GM23248 (cell line): Measurements from ENCODE around the gene CLIC5. TPM values are rescaled to one million over a fixed set of nuclear protein-coding genes. Genes with fewer than 3 reads are reported as not detected.

ENCODE experiments used
- DNase-seq: peaks from one replicate; pipeline ENCODE4 v3.0.0-alpha.2; 2015
- H2AFZ ChIP-seq: fragments of 200-600 bp; sonication (generic); 2 replicates; pipeline ENCODE4 v1.6.1; 2016; ENCODE audit warnings: antibody characterized with exemption
- H3F3A ChIP-seq: fragments of 200-600 bp; sonication (generic); 2 replicates; pipeline ENCODE4 v1.6.1; 2016; ENCODE audit warnings: mild to moderate bottlenecking, antibody characterized with exemption, mixed run types; ENCODE audit not compliant: insufficient read depth
- H3K27ac ChIP-seq: fragments of 200-600 bp; sonication (generic); 2 replicates; pipeline ENCODE4 v1.5.1; 2016; ENCODE audit warnings: mild to moderate bottlenecking
- H3K27me3 ChIP-seq: fragments of 200-600 bp; sonication (generic); replicated peaks from 2 replicates; pipeline ENCODE4 v1.6.1; 2016; ENCODE audit warnings: mild to moderate bottlenecking; ENCODE audit not compliant: insufficient read depth
- H3K36me3 ChIP-seq: fragments of 200-600 bp; sonication (generic); 2 replicates; pipeline ENCODE4 v1.6.1; 2016; ENCODE audit warnings: low read depth, mild to moderate bottlenecking
- H3K4me1 ChIP-seq: fragments of 200-600 bp; sonication (generic); 2 replicates; pipeline ENCODE4 v1.6.1; 2016; ENCODE audit warnings: mild to moderate bottlenecking; ENCODE audit not compliant: insufficient read depth
- H3K4me2 ChIP-seq: fragments of 200-600 bp; sonication (generic); one replicate; pipeline ENCODE4 v1.6.1; 2016; ENCODE audit warnings: mild to moderate bottlenecking; ENCODE audit not compliant: unreplicated experiment
- H3K4me3 ChIP-seq: fragments of 200-600 bp; sonication (generic); 2 replicates; pipeline ENCODE4 v1.5.1; 2016; ENCODE audit warnings: mild to moderate bottlenecking
- H3K79me2 ChIP-seq: fragments of 200-600 bp; sonication (generic); 2 replicates; pipeline ENCODE4 v1.6.1; 2016; ENCODE audit warnings: mild to moderate bottlenecking; ENCODE audit not compliant: insufficient read depth
- H3K9ac ChIP-seq: fragments of 200-600 bp; sonication (generic); 2 replicates; pipeline ENCODE4 v1.6.1; 2016; ENCODE audit warnings: mild to moderate bottlenecking
- H3K9me2 ChIP-seq: fragments of 200-600 bp; sonication (generic); 2 replicates; pipeline ENCODE4 v1.6.1; 2016; ENCODE audit warnings: mixed run types, mild to moderate bottlenecking, moderate library complexity; ENCODE audit not compliant: insufficient read depth
- H3K9me3 ChIP-seq: fragments of 200-600 bp; sonication (generic); one replicate; pipeline ENCODE4 v1.6.1; 2017; ENCODE audit warnings: low read depth
- H4K20me1 ChIP-seq: fragments of 200-600 bp; sonication (generic); 2 replicates; pipeline ENCODE4 v1.6.0; 2016; ENCODE audit not compliant: insufficient read depth
- EZH2 ChIP-seq: fragments of 200-600 bp; sonication (generic); IDR thresholded peaks from 2 replicates; pipeline ENCODE4 v1.6.1; 2018; ENCODE audit warnings: antibody characterized with exemption, mild to moderate bottlenecking; ENCODE audit not compliant: insufficient read depth, poor library complexity, severe bottlenecking
- EZH2phosphoT487 ChIP-seq: fragments of 200-600 bp; sonication (generic); IDR thresholded peaks from 2 replicates; pipeline ENCODE4 v1.6.1; 2018; ENCODE audit warnings: antibody characterized with exemption, moderate library complexity, mild to moderate bottlenecking, low read depth; ENCODE audit not compliant: insufficient read depth
- WGBS, 2 experiments: methylation state at CpG; one replicate each; pipeline ENCODE4 v1.1.6; 2015 to 2017; ENCODE audit warnings: low lambda C conversion rate in 2 of 2, low coverage in 1 of 2; ENCODE audit errors: missing lambda C conversion rate in 2 of 2; 5-methylcytosine and 5-hydroxymethylcytosine counted together
- in situ Hi-C: fragments of 300-500 bp; cut with MboI; formaldehyde crosslinking; loops from 2 replicates; pipeline ENCODE4 v1.15.0; 2020
- polyA plus RNA-seq: library from polyadenylated mRNA; unstranded; fragments of >200 nt; fragmentation: Nextera tagmentation; extraction: Ambion mirVana; gene quantifications from 2 replicates; pipeline ENCODE4 v1.2.1, GENCODE V29; 2016
- small RNA-seq: library from RNA; depleted of rRNA; stranded (forward); fragments of <200 nt; gene quantifications from one replicate; pipeline ENCODE3, GENCODE V24; 2014; ENCODE audit warnings: low read depth, low replicate concordance
- total RNA-seq: library from RNA; depleted of rRNA; stranded (reverse); fragments of >200 nt; shearing (Covaris generic); gene quantifications from 2 replicates; pipeline ENCODE4 v1.2.3, GENCODE V29; 2014; rRNA removed

The CLIC5 gene
- total and polyA plus RNA-seq, 2 experiments from 2014 or later, result not detected

GRCh38 chr6:45836438-45836824 lies 179.2 kb downstream of the CLIC5 start:
- 72 to 80% methylated on average over 4 of the region's 4 CpGs for whole genome bisulfite sequencing, 2 experiments
- no peak overlapping the region for H3K4me3 ChIP-seq
- no peaks in the 10 kb centered on the region for H3K9me3 ChIP-seq
- no peaks in the 10 kb centered on the region for H4K20me1 ChIP-seq
- no peak for TF ChIP-seq EZH2phosphoT487
- no peak for TF ChIP-seq EZH2
- H3K79me2 ChIP-seq, result no peaks in the 10 kb centered on the region
- H3F3A ChIP-seq, result no peaks in the 10 kb centered on the region
- 0 out of 2 replicates have a peak, but pooled peaks cover 4% of the 10 kb centered on the region for H3K27me3 ChIP-seq
- H3K36me3 ChIP-seq, result no peaks in the 10 kb centered on the region
- no peak overlapping the region for H3K9ac ChIP-seq
- H3K27ac ChIP-seq, result no peak overlapping the region
- no peaks in the 10 kb centered on the region for H3K4me1 ChIP-seq
- no peak overlapping the region for H3K4me2 ChIP-seq
- H3K9me2 ChIP-seq, result no peaks in the 10 kb centered on the region
- H2AFZ ChIP-seq, result no peak overlapping the region
- in situ Hi-C loops, result no loop called here
- DNase-seq, result no peak

- Histone ChIP-seq H3K4me2 (no peak overlapping the region), H4K20me1 (no peaks in the 10 kb centered on the region), H3K79me2 (no peaks in the 10 kb centered on the region), H3K27me3 (0 out of 2 replicates have a peak, but pooled peaks cover 4% of the 10 kb centered on the region), H3K36me3 (no peaks in the 10 kb centered on the region), H3K9ac (no peak overlapping the region), H3K9me2 (no peaks in the 10 kb centered on the region), H2AFZ (no peak overlapping the region), H3F3A (no peaks in the 10 kb centered on the region), H3K27ac (no peak overlapping the region), H3K9me3 (no peaks in the 10 kb centered on the region), H3K4me1 (no peaks in the 10 kb centered on the region), H3K4me3 (no peak overlapping the region)
- in situ Hi-C loops, result no loop called here
- 80 to 86% methylated on average over 4 of the region's 4 CpGs for WGBS, 2 experiments
- TF ChIP-seq EZH2 (no peak), EZH2phosphoT487 (no peak)
- DNase-seq, result peak; percentile 10
Observed at GRCh38 chr6:45835721-45836437, 179.8 kb downstream of the CLIC5 start.

GRCh38 chr6:45832063-45832462 lies 183.6 kb downstream of the CLIC5 start:
- Histone ChIP-seq H3K27ac (no peak overlapping the region), H3K36me3 (no peaks in the 10 kb centered on the region), H3K9me3 (no peaks in the 10 kb centered on the region), H3K9me2 (no peaks in the 10 kb centered on the region), H3K79me2 (no peaks in the 10 kb centered on the region), H3K9ac (no peak overlapping the region), H3K4me2 (no peak overlapping the region), H4K20me1 (no peaks in the 10 kb centered on the region), H3F3A (no peaks in the 10 kb centered on the region), H3K4me1 (no peaks in the 10 kb centered on the region), H3K4me3 (no peak overlapping the region), H3K27me3 (no peaks in the 10 kb centered on the region), H2AFZ (no peak overlapping the region)
- in situ Hi-C loops, result no loop called here
- WGBS, 2 experiments, result 91% methylated on average over 5 of the region's 5 CpGs
- no peak for DNase-seq
- no peak for TF ChIP-seq EZH2phosphoT487
- TF ChIP-seq EZH2, result no peak

Small RNA genes lying within 50 kb of the gene (small RNA-seq; reads per million reads assigned to genes)
- not detected for gene RNU6-754P

Other genes with a start within 250 kb of the CLIC5 start
- gene ENPP4, start 114.1 kb upstream of the CLIC5 start, total RNA-seq, result 0.63 and 1.9 TPM in 2 replicates
- 1.1 and 1.6 TPM in 2 replicates for gene ENPP4, start 114.1 kb upstream of the CLIC5 start, polyA plus RNA-seq
- 0.51 TPM in 1 of 2 replicates, not detected in the other for gene ENPP5, start 155.1 kb upstream of the CLIC5 start, total RNA-seq
- 0.11 and 0.24 TPM in 2 replicates for gene ENPP5, start 155.1 kb upstream of the CLIC5 start, polyA plus RNA-seq